ENCODE measurements around the gene OPA3.

The OPA3 gene

DNA sequence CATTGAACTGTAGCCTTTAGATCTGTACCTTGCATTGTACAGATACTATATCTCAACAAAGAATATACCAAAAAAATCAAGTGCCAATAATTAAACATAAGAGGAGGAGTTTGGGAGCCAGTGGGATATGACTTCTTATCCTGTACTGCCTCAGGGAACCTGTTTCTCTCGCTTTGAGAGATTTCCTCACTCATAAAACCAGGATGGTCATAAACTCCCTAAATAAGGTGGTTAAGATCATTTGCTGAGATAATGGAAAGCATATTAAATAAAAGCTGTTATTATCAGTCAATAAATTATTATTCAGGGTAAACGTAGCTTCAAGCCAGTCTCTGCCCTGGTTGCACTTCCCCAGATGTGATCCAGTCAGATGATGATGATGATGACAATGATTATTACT lies 17.0 kb downstream of the OPA3 start:
- DNase-seq (ENCODE audit: low spot score), result no peak

GRCh38 chr19:45564131-45564780 lies 20.3 kb downstream of the OPA3 start:
- no peak for DNase-seq (ENCODE audit: low spot score)

DNA sequence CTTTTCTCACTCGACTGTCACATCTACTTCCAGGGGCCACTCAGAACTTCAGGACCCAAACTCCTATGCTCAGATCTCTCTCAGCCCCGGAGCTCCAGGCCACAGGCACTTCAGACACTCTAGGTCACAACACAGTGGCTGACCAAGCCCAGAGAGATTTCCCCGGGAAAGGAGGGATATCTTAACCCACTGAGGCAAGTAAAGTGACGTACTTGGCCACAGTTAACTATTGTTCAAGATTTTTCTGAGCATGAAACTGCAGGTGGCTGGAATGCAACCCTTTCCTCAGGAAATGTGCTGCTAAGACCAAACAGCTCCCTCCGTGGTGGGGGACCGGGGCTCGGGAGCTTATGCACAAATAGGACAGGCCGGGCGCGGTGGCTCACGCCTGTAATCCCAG lies 23.9 kb downstream of the OPA3 start:
- no peak for DNase-seq (ENCODE audit: low spot score)

- no peak for DNase-seq (ENCODE audit: low spot score)
Observed at GRCh38 chr19:45560038-45560437, 24.6 kb downstream of the OPA3 start.

DNA sequence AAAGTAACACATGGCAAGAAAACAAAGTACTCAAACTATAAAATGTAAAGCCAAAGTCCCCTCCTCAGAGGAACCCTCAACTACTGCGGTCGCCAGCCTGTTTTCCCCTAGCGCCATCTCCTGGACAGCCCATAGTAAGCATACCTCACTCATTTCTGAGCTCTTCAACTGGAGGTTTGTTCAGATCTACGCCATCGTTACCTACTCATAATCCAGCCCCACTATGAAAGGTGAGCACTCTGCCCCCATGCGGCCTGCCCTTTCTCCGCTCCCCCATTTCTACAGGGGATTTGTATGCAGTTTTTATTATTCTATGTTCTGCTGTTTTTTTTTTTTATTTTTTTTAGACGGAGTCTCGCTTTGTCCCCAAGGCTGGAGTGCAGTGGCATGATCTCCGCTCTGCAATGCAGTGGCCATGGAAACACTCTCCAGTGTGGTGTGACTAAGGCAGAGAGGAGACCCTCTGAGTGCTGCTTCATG lies 26.2 kb downstream of the OPA3 start:
- peak; percentile 64 for DNase-seq (ENCODE audit: low spot score)

GRCh38 chr19:45556835-45557234 lies 27.8 kb downstream of the OPA3 start:
- DNase-seq (ENCODE audit: low spot score), result no peak

GRCh38 chr19:45554481-45554880 lies 30.1 kb downstream of the OPA3 start:
- DNase-seq (ENCODE audit: low spot score), result no peak

DNA sequence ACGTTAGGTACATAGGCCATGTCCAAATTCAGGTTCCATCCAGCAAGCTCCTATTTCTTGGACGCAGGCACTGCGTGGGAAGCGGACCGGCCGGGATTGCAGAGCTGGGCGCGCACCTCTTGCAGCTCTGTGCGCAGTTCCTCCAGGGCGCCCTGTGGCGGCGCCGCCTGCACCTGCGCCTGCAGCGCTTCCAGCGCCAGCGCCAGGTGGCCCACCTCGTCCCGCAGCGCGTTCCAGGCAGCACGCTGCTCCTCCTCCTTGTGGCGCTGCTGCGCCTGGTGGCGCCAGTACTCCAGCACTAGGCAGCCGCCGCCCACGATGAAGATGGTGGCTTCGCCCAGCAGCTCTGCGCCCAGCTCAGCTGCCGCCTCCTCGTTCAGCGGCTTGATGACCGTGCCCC lies 31.1 kb downstream of the OPA3 start:
- no peak for DNase-seq (ENCODE audit: low spot score)

DNA sequence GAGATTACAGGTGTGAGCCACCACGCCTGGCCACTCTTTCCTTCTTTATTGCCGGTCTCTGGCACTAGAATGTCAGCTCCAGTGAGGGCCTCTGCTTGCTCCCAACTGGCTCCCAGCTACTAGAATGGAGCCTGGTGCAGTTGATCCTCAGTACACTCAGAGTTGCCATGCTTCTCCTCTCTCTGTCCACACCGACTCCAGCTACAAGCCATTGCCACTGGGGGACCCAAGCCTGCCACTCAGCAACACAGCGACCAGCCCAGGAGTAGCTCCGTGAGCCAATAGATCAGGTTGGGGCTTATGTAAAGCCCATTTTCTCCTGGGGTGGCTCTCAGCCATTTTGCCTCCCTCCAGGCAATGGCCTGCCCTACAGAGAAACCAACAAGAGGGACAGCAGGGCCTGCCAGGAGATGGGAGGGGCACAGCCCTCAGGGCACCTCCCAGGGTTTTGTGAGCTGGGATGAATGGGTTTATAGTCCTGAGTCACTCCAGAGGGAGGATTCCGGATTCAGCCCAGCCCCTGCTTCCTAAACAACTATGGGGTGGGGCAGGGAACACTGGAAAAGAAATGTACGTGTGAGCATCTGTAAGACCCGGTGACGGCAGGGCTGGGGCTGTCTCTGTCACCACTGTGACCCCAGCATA lies 36.5 kb downstream of the OPA3 start:
- peak; percentile 48 for DNase-seq (ENCODE audit: low spot score)

DNA sequence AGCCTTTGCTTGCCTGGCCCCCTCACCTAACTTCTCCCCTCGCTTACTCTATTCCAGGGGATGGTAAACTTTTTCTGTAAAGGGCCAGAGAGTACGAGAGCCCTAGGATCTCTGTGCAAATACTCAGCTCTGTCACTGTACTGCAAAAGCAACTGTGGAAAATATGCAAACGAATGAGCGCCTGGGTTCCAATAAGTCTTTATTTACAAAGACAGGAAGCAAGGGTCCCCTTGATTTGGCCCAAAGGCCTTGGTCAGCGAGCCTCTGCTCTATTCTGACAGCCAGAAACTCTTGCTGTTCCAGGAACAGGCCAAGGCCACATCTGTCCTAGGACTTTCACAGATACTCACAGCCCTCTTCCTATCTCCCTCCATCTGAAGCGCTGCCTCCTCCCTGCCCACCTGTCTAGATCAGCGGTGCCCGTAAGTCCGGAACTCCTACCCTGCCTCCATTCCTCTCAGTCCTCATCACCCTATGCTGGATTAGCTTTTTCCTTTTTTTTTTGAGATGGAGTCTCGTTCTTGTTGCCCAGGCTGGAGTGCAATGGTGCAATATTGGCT lies 37.3 kb downstream of the OPA3 start:
- DNase-seq (ENCODE audit: low spot score), result no peak

- DNase-seq (ENCODE audit: low spot score), result no peak
Observed at GRCh38 chr19:45542234-45542668, 42.4 kb downstream of the OPA3 start.

DNA sequence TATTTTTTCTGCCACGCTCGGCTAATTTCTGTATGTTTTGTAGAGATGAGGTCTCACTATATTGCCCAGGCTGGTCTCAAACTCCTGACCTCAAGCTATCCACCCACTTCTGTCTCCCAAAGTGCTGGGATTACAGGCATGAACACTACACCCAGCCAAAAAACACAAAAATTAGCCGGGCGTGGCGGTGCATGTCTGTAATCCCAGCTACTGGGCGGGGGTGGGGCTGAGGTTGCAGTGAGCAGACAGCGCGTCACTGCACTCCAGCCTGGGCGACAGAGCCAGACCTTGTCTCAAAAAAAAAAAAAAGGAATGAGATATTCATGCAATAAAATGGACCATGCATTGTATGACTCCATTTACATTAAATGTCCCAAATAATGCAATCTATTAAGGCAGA lies 45.1 kb downstream of the OPA3 start:
- no peak for DNase-seq (ENCODE audit: low spot score)

GRCh38 chr19:45531349-45531748 lies 53.3 kb downstream of the OPA3 start:
- DNase-seq (ENCODE audit: low spot score), result no peak

DNA sequence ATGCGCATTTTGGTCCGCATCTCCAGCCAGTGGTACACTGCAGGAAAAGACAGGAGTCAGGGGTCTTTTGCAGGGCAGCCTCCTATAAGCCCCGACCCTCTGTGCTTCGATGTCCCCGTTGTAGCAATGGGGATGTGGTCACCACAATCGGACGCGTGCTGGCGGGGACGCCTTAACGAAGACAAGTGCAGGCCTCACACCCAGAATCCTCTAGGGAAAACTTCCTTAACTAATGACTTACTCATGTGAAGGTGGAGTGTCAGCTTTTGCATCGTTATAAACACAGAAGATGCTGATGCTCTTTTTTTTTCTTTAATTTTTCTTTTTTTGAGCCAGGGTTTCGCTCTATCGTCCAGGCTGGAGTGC lies 55.2 kb downstream of the OPA3 start:
- DNase-seq (ENCODE audit: low spot score), result no peak

- no peak for DNase-seq (ENCODE audit: low spot score)
Observed at GRCh38 chr19:45528744-45529419, 55.7 kb downstream of the OPA3 start.

DNA sequence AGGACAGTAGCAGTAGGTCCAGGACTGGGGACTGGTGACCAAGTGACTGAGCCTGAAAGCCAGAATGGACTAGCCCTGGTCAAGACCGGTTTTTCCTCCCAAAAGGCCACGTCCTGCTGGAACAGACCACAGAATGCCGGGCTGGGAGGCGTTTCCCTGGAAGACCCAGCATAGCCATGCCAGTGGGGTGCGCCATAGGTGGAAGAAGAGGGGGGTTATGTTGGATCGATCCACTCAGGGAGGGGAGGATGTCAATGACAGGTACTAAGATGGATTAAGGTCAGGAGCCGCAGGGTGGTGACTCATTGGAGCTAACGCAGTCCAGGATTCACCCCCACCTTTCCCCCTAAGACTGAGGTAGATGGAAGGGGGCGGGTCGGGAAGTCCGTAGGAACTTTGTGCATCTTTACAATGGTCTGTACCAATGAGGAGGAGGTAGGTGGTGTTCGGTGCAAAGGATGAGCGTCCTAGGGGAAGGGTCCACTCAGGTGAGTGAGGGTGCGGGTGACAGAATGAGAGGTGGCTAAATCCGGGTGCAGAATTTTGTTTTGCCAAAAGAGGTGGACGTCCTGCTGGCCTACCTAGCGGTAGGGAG lies 56.4 kb downstream of the OPA3 start:
- no peak for DNase-seq (ENCODE audit: low spot score)

- DNase-seq (ENCODE audit: low spot score), result no peak
Observed at GRCh38 chr19:45527731-45528130, 56.9 kb downstream of the OPA3 start.

DNA sequence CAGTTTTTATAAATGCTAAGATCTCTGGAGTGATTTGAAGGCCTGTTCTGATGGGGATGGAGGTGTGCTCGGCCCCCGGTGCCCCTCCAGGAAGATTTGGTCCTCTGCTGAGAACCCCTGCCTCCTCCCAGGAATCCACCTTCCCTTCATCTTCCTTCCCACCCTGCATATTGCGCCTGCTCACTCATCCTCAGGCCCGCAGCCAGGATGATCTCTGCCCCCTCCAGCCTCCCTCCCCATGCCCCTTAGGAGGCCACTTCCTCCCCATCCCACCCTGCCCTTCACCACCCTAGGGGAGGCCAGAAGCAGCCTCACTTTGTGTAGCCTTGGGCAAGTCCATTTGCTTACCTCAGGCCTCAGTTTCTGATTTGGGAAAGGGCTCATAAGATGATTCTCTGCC lies 57.6 kb downstream of the OPA3 start:
- DNase-seq (ENCODE audit: low spot score), result no peak

DNA sequence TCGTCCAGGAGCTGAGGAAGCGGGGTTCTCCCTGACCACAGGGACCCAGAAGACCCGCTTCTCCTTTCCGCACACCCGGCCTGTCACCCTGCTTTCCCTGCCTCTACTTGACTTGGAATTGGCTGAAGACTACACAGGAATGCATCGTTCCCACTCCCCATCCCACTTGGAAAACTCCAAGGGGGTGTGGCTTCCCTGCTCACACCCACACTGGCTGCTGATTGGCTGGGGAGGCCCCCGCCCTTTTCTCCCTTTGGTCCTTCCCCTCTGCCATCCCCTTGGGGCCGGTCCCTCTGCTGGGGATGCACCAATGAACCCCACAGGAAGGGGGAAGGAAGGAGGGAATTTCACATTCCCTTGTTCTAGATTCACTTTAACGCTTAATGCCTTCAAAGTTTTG lies 58.5 kb downstream of the OPA3 start:
- DNase-seq (ENCODE audit: low spot score), result peak; percentile 81

DNA sequence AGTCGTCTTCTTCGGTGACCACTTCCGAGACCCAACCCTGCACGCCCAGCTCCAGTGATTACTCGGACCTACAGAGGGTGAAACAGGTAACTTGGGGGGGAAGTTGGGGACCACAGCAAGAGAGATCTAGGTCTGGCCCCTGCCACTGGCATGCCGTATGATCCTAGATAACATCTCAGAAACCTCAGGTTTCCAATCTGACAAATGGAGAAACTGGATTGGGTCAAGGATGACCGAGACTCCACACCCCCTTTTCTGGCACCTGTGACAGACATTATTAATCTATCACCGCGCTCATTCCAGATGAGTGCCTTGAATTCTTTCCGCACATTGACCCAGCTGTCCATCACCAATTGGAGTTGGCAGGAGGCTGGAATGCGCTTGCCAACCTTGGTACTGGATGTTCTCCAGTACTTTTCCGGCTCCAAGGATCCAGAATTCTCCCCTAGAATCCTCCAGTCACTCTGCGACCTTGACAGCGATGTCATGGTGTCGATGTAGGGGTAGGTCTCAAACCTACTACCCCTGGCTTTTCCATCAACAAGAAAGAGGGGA lies 60.0 kb downstream of the OPA3 start:
- DNase-seq (ENCODE audit: low spot score), result no peak

DNA sequence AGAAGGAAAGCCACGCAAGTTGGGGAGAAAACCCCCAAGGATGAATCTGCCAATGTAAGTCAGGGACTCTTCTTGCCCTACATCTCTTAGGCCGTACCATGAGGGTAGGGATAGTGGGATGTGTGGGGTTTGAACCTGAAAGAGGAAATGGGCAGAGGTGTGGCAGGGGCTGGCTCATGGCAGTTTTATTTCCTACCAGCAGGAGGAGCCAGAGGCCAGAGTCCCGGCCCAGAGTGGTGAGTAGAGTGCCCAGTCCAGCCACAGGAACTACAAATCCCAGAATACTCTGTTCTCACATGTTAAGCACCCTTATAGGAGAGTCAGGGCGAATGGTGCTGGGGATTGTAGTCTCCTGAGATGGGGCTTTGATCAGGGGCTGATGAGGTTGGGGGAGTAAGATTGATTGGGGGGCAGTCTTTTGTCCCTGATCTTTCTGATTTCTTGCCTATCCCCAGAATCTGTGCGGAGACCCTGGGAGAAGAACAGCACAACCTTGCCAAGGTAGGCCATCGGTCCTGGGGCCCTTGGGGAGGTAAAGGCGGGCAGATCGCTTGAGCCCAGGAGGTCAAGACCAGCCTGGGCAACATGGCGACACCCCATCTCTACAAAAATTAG lies 60.9 kb downstream of the OPA3 start:
- DNase-seq (ENCODE audit: low spot score), result peak; percentile 94
